Ecto neural progenitor cell (in vitro differentiated cells): ENCODE data around the gene ZFYVE16.
"Not testable (repeated sequence)": the region's sequence is repeated elsewhere in the genome, so short reads cannot be mapped to it uniquely, and the experiment has no call there.

ENCODE experiments used
- DNase-seq: peaks from one replicate; pipeline ENCODE4 v3.0.0-alpha.2; 2018; ENCODE audit warnings: low spot score

ZFYVE16 gene

DNA sequence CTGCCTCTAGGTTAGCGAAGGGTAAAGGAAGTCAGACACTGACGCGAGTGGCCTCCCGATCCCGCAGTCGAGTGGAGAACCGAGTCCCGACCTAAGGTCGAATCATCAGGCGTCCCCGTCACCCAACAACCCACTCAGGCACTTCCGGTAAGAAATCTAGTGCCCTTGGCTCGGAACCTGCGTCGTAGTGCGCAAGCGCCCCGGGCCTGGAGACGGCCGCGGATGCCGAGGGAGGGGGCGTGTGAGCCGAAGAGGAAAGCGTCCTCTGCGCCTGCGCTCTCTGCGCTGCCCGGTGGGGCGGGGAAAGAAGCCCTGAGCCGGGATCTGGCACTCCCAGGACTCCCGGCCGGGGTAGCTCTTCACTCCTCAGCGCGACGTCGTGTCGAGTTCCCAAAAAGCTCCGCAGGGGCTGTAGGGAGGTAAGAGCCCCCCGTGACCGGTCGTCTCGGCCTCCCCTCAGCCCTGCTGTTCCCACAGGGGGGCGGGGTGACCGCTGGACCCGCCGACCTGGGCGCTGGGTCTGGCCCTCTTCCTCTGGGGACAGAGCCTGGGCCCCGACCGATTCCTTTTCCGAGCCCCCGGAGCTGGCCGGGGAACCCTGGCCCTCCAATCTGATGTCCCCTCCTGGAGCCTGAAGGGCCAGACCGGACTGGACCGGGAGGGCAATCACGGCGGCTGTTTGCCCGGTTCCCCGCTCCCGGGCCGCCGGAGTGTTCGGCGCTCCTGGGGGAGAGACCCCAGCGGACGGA is at the start of gene ZFYVE16:
TSS of gene ZFYVE16 (plus strand) at position 330 of the 749 bp plus-strand sequence. CDS start 26,084 bp downstream, outside the sequence.
- peak; percentile 99 for DNase-seq

DNA sequence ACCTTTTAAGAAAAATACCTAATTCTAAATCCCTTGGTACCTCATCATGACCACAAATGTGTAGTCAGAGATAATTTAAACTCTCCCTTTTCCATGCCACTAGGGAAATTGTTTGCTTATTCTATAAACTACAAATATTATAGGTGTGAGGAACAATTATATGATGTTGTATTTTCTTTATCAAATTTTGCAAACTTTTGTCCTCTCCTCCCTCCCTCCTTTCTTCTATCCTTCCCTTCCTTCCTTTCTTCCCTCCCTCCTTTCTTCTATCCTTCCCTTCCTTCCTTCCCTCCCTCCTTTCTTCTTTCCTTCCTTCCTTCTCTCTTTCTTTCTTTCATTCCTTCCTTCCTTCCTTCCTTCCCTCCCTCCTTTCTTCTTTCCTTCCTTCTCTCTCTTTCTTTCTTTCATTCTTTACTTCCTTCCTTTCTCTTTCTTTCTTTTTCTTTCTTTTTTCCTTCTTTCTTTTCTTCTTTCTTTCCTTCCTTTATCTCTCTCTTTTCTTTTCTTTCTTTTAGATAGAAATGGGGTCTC is 46.9 kb upstream of the ZFYVE16 start:
- DNase-seq, result no peak

DNA sequence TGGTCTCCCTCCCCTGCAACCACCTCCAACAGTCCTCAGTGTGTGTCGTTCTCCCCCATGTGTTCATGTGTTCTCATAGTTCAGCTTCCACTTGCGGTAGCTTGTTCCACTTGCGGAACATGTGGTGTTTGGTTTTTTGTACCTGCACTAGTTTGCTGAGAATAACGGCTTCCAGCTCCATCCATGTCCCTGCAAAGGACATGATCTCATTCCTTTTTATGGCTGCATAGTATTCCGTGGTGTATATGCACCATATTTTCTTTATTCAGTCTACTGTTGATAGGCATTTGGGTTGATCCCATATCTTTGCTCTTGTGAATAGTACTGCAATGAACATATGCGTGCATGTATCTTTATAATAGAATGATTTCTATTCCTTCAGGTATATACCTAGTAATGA is 43.0 kb upstream of the ZFYVE16 start:
- DNase-seq, result no peak

DNA sequence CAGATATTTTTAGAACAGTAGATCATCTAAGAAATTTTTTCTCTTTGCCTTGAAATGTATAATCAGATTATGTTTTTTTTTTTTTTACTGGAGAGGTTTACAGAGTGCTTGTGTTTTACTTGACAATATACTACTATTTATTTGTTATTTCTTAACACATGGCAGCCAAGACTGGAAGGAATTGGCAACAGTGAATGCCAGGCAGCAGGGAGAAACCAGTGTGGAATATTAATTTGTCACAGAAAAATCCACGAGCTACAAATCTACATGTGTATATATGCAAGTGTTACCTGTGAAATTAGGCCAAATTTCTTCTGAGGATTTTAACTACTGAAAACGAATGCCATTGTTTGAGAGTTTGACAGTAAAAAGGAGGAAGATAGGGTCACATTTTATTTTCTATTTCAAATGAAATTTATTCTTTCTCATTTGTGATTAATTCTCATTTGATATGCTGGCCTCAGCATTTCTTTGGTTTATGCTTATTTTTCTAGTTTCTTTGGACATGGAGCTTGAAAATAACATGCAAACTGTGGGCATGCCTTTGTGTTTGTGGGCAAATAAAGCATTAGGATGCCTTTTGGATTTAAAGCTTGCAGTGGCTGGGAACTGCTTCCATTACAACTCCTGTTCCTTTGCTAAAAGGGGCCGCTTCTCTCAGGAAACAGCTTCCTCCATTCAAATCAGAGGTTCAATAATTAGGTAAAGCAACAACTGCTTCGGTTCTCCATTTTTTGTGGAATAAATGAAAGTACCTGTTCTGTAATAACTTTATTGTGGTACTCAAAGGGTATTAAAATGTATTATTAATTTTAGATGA is 39.0 kb upstream of the ZFYVE16 start:
- DNase-seq, result no peak

DNA sequence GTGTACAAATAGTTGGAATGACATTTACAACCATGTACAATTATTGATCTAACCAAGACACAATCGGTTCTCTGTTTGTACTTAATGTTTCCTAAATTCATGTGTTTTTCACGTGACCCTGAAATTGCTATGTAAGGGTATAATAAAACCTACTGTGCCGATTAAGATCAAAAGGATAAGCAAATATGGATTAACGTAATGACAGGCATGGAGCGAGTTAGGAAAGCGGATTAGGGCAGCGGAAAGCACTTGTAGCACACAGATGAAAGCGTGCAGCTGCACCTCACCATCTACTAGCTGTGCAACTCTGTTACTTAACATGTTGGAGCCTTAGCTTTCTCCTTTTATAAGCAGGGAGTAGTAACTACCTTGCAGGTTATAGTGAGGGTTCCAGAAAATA is 38.3 kb upstream of the ZFYVE16 start:
- DNase-seq, result no peak

DNA sequence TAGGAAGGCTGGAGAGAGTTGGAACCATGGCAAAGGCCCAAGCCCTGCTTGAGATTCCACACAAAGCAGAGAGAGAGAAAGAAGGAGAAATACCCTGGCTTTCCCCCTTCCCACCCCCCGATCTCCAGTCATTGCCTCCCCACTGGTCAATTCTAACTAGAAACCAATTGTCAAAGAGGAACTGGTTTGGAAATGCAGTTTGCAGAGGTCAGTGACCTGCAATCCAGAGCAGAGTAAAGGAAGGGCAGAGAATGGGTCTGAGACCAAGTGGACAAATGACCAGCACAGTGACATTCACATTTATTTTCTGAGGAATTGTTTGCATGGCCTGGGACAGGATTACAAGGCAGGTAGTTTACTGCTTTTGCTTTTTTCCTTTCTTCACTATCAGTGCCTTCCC is 37.5 kb upstream of the ZFYVE16 start:
- DNase-seq, result no peak

DNA sequence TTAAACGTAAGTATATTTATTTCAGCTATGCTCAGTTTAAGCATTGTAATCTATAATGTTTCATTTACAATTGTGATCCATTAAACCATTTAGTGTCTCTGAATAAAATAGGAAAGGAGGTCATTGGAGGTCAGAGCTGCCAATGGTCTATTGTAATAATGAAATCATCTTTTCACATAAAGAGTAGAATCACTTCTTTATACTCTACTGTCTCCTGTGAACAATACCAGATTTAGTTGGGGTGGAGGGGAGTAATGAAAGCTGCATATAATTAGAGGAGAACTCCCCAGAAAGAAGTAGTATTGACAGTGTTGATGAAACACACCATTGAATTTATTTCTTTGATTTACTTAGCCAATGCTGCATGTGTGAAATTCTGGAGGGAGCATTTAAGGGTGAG is 35.1 kb upstream of the ZFYVE16 start:
- DNase-seq, result no peak

DNA sequence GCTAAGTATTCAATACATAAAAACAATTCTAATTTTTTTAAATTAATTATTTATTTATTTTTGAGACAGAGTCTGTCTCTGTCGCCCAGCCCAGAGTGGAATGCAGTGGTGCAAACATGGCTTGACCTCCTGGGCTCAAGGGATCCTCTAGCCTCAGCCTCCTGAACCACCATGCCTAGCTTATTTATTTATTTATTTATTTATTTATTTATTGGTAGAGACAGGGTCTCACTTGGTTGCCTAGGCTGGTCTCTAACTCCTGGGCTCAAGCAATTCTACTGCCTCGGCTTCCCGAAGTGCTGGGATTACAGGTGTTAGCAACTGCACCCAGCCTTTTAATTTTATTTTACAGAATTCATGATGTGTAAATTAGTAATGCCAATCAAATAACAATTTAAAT is 33.7 kb upstream of the ZFYVE16 start:
- DNase-seq, result no peak

DNA sequence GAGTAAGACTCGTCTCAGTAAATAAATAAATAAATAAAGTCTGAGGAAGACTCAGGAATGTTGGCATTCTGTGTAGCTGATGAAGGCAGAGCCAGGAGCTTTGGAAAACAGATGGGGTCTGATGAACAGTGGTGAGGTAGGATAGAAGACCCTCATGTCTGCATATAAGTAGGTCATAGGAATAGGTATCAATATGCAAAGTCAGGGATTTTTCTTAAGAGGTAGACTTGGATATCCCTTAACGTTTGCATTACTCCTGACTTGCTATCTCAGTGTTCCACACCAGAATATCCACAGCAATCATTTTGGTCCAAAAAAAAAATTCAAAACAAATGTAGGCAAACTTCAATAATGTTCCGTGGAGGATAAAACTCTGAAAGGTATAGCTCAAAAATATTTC is 31.3 kb upstream of the ZFYVE16 start:
- no peak for DNase-seq

DNA sequence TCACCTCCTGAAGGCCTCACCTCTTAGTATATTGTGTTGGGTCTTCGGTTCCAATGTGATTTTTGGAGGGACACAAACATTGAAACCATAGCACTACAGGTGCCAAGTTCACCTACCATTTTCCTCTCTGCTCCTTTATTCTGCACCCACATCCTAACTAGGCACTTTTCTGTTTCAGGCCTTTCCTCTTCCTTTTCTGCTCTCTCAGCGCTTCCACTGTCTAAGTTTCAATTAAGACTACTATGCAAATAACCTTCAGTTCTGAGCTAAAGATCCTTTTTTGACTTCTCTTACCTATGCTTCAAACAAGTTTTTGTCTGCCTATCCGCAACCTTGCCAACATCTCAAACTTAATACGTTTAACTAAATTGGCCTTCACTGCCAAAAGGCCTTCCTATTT is 25.4 kb upstream of the ZFYVE16 start:
- DNase-seq, result no peak

DNA sequence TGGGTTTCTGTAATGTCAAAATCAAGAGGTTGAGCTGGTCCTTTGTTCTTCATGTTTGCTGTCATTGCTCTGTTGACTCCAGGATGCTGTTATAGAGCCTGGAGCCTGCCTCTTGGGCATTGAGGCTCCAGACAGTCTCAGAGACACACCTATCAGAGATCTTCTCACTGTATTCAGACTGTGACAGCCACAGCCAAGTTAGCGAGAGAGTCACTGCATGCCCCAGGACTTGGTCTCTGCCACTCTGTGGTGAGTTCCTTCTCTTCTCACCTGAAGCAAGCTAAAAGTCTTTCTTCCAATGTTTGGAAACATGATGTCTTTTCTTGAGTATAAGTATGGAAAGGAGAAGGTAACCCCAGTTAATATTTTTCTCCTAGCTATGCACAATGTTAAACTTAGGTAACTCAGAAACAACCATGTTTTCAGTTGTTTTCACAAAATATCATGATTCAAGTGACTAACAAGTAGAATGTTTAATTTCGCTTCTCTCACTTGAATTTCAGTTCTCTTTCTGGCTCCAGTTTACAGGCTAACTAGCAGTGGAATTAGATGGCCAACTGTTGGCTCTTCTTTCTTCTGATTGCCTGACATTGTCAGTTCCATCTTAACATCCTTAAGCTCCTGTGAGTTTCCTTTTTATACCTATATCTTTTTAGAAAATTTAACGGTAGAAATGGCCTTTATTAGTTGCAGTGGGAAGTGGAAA is 20.6 kb upstream of the ZFYVE16 start:
- DNase-seq, result no peak

DNA sequence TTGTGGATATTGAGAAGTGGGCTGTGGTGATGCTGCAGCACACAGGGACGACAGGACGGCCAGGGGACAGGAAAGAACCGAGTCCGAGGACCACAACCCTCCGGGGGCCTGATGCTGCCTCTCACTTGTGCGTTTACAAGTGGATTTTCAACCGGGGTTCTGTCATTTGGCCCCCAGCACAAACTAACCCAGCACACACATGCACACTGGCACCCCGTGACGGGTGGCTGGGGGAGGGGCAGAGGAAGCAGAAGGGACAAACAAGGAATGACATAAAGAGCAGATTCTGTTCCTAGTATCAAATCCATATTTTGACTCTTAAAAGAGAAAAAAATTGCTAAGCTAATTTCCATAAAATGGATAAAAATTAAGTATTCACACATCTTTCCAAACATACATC is 18.3 kb upstream of the ZFYVE16 start:
- no peak for DNase-seq

DNA sequence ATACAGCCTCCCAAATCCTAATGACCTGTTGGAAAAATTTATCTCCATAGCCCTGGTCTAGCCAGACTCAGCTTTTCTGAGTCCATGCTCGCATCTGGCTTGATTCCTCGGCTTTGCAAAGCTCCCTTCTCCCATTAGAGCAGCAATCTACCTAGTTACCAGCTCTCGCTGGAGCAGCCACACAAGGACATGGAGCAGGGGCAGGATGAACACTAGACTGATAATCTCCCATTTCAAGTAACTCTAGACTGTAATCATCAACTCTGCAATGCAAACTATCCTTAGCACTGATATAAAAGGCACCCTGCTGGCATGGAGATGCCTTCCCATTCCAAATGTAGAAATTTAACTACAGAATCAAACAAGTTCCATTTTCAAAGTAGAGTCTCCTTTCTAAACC is 17.5 kb upstream of the ZFYVE16 start:
- DNase-seq, result not testable (repeated sequence)

DNA sequence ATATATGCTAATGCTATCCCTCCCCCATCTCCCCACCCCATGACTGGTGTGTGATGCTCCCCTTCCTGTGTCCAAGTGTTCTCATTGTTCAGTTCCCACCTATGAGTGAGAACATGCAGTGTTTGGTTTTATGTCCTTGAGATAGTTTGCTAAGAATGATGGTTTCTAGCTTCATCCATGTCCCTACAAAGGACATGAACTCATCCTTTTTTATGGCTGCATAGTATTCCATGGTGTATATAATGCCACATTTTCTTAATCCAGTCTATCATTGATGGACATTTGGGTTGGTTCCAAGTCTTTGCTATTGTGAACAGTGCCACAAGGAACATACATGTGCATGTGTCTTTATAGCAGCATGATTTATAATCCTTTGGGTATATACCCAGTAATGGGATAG is 16.6 kb upstream of the ZFYVE16 start:
- DNase-seq, result not testable (repeated sequence)

DNA sequence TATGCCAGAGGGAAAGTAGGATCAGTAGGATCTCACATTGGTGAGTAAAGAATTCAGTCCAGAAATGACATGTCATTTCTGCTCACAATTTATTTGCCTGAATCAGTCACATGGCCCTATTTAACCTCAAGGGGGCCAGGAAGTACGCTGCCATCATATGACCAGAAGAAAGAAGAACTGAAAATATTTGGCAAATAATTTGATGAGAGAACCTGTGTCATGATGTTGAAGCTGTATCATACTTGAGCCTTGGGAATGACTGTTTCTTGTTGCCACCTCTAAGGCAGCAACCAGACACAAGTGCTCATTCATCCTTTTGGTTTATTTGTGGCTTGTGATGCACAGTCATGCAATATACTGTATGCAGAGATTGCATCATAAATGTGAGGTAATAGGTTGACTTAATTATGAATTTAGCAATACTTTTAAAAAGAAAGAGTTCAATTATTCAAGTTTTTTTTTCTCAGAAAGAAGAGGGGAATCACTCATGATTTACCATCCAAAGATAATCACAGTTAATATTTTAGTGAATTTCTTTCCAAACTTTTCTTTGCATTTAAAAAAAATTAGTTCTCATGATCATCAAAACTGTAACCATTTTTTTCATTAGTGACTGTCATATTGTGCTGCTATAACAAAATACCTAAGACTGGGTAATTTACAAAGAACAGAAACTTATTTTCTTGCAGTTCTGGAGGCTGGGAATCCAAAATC is 8.2 kb upstream of the ZFYVE16 start:
- no peak for DNase-seq

DNA sequence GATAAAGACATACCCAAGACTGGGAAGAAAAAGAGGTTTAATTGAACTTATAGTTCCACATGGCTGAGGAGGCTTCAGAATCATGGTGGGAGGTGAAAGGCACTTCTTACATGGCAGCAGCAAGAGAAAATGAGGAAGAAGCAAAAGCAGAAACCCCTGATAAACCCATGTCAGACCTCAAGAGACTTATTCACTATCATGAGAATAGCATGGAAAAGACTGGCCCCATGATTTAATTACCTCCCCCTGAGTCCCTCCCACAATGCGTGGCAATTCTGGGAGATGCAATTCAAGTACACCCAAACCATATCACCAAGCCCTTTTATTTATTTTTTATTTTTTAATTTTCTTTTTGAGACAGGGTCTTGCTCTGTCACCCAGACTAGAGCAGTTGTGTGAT is 7.5 kb upstream of the ZFYVE16 start:
- DNase-seq, result not testable (repeated sequence)

DNA sequence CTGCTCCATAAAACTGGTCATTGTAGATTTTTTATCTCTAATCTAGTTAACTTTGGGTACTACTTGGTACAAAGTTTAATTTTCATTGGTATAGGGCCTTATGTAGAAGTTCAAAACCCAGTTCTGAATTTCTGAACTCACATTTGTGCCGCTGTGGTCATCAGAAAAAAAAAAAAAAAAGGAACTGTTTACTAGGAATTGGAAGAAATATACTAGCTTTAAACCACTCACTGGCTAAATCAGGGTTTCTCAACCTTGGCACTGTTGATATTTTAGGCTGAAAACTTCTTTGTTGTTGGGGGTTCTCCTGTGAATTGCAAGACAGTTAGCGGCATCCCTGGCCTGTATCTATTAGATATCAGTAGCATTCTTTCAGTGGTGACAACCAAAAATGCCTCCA is 4.1 kb upstream of the ZFYVE16 start:
- DNase-seq, result no peak

DNA sequence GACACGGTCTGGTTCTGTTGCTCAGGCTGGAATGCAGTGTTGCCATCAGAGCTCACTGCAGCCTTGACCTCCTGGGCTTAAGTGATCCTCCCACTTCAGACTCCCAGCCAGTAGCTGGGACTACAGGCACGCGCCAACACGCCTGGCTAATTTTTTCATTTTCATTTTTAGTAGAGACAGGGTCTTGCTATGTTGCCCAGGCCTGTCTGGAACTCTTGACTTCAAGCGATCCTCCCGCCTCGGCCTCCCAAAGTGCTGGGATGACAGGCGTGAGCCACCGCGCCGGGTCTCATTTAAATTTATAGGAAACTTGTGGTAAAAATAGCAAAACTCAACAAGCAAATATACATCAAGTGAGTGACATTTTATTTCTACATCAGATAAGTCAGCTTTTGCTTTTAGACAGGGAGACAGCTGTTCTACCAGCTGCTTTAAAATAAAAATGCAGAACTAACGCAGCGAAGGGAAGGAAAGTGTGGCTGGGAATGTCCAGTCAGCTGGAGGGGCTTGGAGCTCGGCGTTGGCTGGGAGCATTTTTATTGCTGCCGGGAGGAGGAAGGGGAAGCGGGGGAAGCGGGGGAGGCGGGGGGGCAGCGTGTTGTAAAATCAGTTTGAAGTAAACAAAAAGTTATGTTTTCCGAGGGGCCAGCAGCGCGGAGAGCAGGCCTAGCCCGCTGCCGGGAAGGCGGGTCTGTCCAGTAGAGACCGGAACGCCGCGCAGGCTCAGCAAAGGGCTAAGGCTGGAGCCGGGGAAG is 707 bp upstream of the ZFYVE16 start:
- no peak for DNase-seq

DNA sequence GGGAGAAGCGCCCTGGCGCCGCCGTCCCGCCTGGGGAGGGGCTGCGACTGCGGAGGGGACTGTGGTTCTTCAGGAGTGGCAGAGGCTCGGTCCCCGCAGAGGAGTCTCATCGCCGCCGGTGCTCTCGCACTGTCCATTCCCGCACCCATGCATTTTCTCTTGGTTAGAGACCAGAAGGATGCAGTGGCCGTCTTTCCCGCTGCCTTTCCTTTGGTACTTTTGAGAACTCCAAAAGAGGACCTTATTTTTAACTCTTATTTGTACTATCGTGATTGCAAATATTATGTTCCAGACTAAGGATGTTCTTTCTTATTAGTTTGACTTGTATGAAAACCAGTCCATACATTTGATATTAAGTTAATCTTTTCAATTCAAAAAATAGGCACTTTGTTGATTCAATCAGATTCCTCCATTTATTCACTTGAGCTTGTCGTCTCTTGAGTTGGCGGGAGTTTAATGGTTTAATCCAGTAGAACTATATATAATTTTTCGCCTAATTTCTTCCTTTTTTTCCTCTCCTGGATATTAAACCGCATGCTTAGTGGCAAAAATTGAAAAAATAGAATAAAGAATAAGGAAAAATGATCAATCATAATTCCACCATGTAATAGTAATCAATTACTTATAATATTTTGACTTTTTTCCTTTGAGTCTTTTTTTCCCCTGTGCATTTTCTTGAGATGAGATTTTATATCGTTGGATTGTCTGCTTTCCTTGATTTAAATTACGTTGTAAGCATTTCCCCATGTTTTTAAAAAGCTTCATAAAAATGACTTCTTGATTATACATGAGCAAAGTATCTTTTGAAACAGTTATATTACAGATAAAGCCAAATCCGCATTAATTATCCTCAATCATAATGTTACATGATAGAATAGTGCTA is 861 bp downstream of the ZFYVE16 start:
- peak; percentile 89 for DNase-seq

DNA sequence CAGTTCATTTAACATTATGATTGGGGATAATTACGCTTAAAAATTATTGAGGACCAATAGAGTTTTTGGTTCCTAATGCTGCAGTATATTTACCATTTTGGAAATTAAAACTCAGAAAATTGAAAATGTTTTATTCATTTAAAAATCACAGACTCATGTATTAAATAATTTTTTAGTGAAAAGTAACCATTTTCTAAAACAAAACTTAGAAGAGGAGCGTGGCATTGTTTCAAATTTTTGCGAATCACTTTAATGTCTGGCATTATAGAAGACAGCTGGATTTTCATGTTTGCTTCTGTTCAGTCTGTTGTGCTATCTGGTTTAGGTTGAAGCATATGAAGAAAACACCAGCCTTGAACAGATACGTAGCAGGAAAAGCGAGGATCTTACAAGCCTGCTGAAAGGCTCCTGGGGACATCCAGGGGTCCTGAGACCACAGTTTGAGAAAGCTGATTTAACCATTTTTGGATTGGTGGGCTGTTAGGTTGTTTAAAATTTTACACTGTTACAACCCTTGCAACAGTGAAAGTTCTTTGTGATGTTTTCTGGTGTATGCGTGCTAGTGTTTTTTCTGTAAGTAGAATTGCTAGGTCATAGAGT is 1.6 kb downstream of the ZFYVE16 start:
- DNase-seq, result no peak
